Colonic mucosa (tissue), 4 donors: ENCODE data around the gene ARMH1. TPM values are rescaled to one million over a fixed set of nuclear protein-coding genes. Genes with fewer than 3 reads are reported as not detected.

Source experiments
- DNase-seq: peaks from one replicate; pipeline ENCODE4 v3.0.0-alpha.2; 2020
- H3K27ac ChIP-seq: fragments of 200-600 bp; one replicate; pipeline ENCODE4 v1.8.0; 2021
- H3K27me3 ChIP-seq: fragments of 200-600 bp; one replicate; pipeline ENCODE4 v1.8.0; 2021
- H3K36me3 ChIP-seq: fragments of 200-600 bp; one replicate; pipeline ENCODE4 v1.8.0; 2021
- H3K4me1 ChIP-seq: fragments of 200-600 bp; one replicate; pipeline ENCODE4 v1.8.0; 2021; ENCODE audit warnings: mild to moderate bottlenecking
- H3K4me3 ChIP-seq: fragments of 200-600 bp; one replicate; pipeline ENCODE4 v1.8.0; 2021
- H3K9ac ChIP-seq, 2 donors: one replicate each; pipeline ENCODE4 v1.7.0; 2013; ENCODE audit warnings: control low read depth in 2 of 2, low read depth in 2 of 2, low read length in 2 of 2
- H3K9me3 ChIP-seq: fragments of 200-600 bp; one replicate; pipeline ENCODE4 v1.8.0; 2021
- CTCF ChIP-seq: fragments of 200-600 bp; IDR thresholded peaks from one replicate; pipeline ENCODE4 v1.8.0; 2022; ENCODE audit warnings: antibody characterized with exemption, mild to moderate bottlenecking
- intact Hi-C: fragments of 100-400 bp; cut with DNase I; formaldehyde crosslinking; loops from one replicate; pipeline ENCODE4 v1.14.1; 2022
- total RNA-seq, 2 donors: library from RNA; stranded (reverse); fragmentation: NEBNext Ultra II Directional in 1 of 2; extraction: Animal tissue kit (Norgen Biotek cat#: 25700) in 1 of 2; gene quantifications; one replicate each; pipeline ENCODE4 v1.2.1, GENCODE V29; 2021
- donor health status: healthy.
- donor health status: DM: no; HTN: no; CAD: no.
- donor health status: DM: no; HTN: no; CAD: no.

Gene ARMH1
- total RNA-seq, 2 donors from 2014 or later, result 1.3 to 5.1 TPM

GRCh38 chr1:44642255-44642654, 32.3 kb upstream of the ARMH1 start:
- no peak for TF ChIP-seq CTCF
- no peak overlapping the region for H3K27ac ChIP-seq
- no peaks in the 10 kb centered on the region for H3K27me3 ChIP-seq
- H3K36me3 ChIP-seq, result peaks cover 16% of the 10 kb centered on the region
- DNase-seq, result no peak
- H3K4me1 ChIP-seq, result no peaks in the 10 kb centered on the region
- no peaks in the 10 kb centered on the region for H3K9me3 ChIP-seq
- no peak overlapping the region for H3K9ac ChIP-seq
- no peak overlapping the region for H3K4me3 ChIP-seq
- intact Hi-C loops, result no loop called here

- no peaks in the 10 kb centered on the region for H3K4me1 ChIP-seq
Measured at GRCh38 chr1:44642925-44643324, 31.6 kb upstream of the ARMH1 start.

GRCh38 chr1:44643721-44644334, 30.7 kb upstream of the ARMH1 start:
- intact Hi-C loops, result no loop called here
- H3K4me1 ChIP-seq, result no peaks in the 10 kb centered on the region
- H3K27me3 ChIP-seq, result no peaks in the 10 kb centered on the region
- H3K4me3 ChIP-seq, result no peak overlapping the region
- H3K9me3 ChIP-seq, result no peaks in the 10 kb centered on the region
- peaks cover 9% of the 10 kb centered on the region for H3K36me3 ChIP-seq
- H3K9ac ChIP-seq, result no peak overlapping the region
- no peak overlapping the region for H3K27ac ChIP-seq
- no peak for TF ChIP-seq CTCF
- no peak for DNase-seq

More at GRCh38 chr1:44642925-44643324, 31.6 kb upstream of the ARMH1 start:
- intact Hi-C loops, result no loop called here
- TF ChIP-seq CTCF, result no peak
- H3K9me3 ChIP-seq, result no peaks in the 10 kb centered on the region
- peaks cover 14% of the 10 kb centered on the region for H3K36me3 ChIP-seq
- no peak overlapping the region for H3K4me3 ChIP-seq
- no peak for DNase-seq
- H3K27ac ChIP-seq, result no peak overlapping the region
- H3K9ac ChIP-seq, result no peak overlapping the region
- no peaks in the 10 kb centered on the region for H3K27me3 ChIP-seq

- peaks cover 9% of the 10 kb centered on the region for H3K36me3 ChIP-seq
- no peak overlapping the region for H3K4me3 ChIP-seq
- intact Hi-C loops, result no loop called here
- no peaks in the 10 kb centered on the region for H3K27me3 ChIP-seq
- H3K27ac ChIP-seq, result no peak overlapping the region
- no peak for DNase-seq
- no peaks in the 10 kb centered on the region for H3K4me1 ChIP-seq
- H3K9me3 ChIP-seq, result no peaks in the 10 kb centered on the region
- no peak for TF ChIP-seq CTCF
- no peak overlapping the region for H3K9ac ChIP-seq
Measured at GRCh38 chr1:44644806-44645205, 29.7 kb upstream of the ARMH1 start.

GRCh38 chr1:44645476-44646244, 28.9 kb upstream of the ARMH1 start:
- no peak overlapping the region for H3K4me3 ChIP-seq
- intact Hi-C loops, result no loop called here
- H3K36me3 ChIP-seq, result peaks cover 9% of the 10 kb centered on the region
- H3K9me3 ChIP-seq, result no peaks in the 10 kb centered on the region
- no peak for TF ChIP-seq CTCF
- H3K27ac ChIP-seq, result peak overlapping the region; percentile 15
- no peaks in the 10 kb centered on the region for H3K27me3 ChIP-seq
- H3K4me1 ChIP-seq, result no peaks in the 10 kb centered on the region
- DNase-seq, result no peak
- H3K9ac ChIP-seq, result no peak overlapping the region
